ENCODE results near the gene THBS1. TPM values are rescaled to one million over a fixed set of nuclear protein-coding genes. Genes with fewer than 3 reads are reported as not detected.

Gene THBS1
- total and polyA plus RNA-seq, 2 donors from 2014 or later, result 26.4 to 377 TPM

DNA sequence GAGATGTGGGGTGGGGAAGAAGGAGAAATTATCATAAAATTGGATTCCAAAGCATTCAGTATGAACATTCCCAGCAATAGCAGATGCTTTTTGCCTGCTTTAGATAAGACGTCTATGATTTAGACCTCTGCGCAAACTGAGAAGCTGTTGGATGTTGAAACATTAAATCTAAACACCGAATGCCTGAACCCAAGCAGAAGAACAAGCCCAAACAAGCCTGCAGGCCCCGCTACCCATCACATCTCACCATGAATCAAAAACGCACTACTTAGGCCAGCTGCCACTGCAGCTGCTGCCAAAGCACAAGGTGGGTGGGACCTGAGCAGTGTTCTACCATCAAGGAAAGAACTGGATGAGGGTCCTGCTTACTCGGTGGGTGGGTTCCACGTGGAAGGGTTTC is 24.4 kb upstream of the THBS1 start:
- TF ChIP-seq, protein P1, sequence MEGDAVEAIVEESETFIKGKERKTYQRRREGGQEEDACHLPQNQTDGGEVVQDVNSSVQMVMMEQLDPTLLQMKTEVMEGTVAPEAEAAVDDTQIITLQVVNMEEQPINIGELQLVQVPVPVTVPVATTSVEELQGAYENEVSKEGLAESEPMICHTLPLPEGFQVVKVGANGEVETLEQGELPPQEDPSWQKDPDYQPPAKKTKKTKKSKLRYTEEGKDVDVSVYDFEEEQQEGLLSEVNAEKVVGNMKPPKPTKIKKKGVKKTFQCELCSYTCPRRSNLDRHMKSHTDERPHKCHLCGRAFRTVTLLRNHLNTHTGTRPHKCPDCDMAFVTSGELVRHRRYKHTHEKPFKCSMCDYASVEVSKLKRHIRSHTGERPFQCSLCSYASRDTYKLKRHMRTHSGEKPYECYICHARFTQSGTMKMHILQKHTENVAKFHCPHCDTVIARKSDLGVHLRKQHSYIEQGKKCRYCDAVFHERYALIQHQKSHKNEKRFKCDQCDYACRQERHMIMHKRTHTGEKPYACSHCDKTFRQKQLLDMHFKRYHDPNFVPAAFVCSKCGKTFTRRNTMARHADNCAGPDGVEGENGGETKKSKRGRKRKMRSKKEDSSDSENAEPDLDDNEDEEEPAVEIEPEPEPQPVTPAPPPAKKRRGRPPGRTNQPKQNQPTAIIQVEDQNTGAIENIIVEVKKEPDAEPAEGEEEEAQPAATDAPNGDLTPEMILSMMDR (IDR thresholded peaks at IDR 0.05; ENCODE audit: borderline replicate concordance, extremely low read depth, insufficient read depth), result no peak
- no peaks in the 10 kb centered on the region for H3K4me1 ChIP-seq (ENCODE audit: control insufficient read depth in 2 of 3, insufficient read depth in 2 of 3, low read depth in 1 of 3, low read length in 3 of 3)
- H3K27me3 ChIP-seq (ENCODE audit: control insufficient read depth, insufficient read depth, low read length), result no peaks in the 10 kb centered on the region
- no peak overlapping the region for H3K4me3 ChIP-seq (ENCODE audit: low read length in 3 of 3)
- intact Hi-C loops (cut with DNase I), result no loop called here
- H3K36me3 ChIP-seq (ENCODE audit: control insufficient read depth in 2 of 3, insufficient read depth in 3 of 3, low read length in 3 of 3), result no peaks in the 10 kb centered on the region
- DNase-seq (peak in 1 of 5 donors; percentile 40), FAIRE-seq (no peak)
- no peak overlapping the region for H3K9ac ChIP-seq (ENCODE audit: low read length in 3 of 3)
- no peak overlapping the region for H3K27ac ChIP-seq (ENCODE audit: low read depth in 2 of 2, low read length in 2 of 2)
- H3K9me3 ChIP-seq (ENCODE audit: control insufficient read depth in 2 of 3, insufficient read depth in 1 of 3, low read length in 3 of 3), result no peaks in the 10 kb centered on the region

DNA sequence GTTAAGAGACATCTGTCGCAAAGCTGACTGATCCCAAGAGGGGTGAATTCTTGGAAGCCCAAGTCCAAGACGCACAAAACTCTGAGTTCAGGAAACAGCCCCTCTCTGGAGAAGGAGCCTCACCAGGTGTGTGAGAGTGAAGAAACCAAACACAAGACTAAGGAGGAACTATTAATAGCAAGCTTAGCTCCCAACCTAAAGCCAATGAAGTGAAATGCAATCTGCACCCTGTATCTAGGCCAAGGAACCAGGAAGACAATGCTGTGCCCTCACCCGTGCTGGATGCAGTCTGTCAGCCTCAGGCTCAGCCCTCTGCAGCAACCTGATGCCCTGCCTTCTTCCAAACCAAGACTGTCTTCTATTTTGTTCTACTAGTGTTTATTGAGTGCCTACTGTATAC is 22.5 kb upstream of the THBS1 start:
- Histone ChIP-seq H3K36me3 (ENCODE audit: control insufficient read depth in 2 of 3, insufficient read depth in 3 of 3, low read length in 3 of 3) (no peaks in the 10 kb centered on the region), H3K4me1 (ENCODE audit: control insufficient read depth in 2 of 3, insufficient read depth in 2 of 3, low read depth in 1 of 3, low read length in 3 of 3) (no peaks in the 10 kb centered on the region), H3K9ac (ENCODE audit: low read length in 3 of 3) (no peak overlapping the region), H3K27ac (ENCODE audit: low read depth in 2 of 2, low read length in 2 of 2) (no peak overlapping the region), H3K4me3 (ENCODE audit: low read length in 3 of 3) (no peak overlapping the region), H3K27me3 (ENCODE audit: control insufficient read depth, insufficient read depth, low read length) (no peaks in the 10 kb centered on the region), H3K9me3 (ENCODE audit: control insufficient read depth in 2 of 3, insufficient read depth in 1 of 3, low read length in 3 of 3) (no peaks in the 10 kb centered on the region)
- FAIRE-seq (no peak), DNase-seq (peak in 1 of 5 donors; percentile 26)
- intact Hi-C loops (cut with DNase I), result no loop called here
- TF ChIP-seq, protein P1 (IDR thresholded peaks at IDR 0.05; ENCODE audit: borderline replicate concordance, extremely low read depth, insufficient read depth), result no peak

DNA sequence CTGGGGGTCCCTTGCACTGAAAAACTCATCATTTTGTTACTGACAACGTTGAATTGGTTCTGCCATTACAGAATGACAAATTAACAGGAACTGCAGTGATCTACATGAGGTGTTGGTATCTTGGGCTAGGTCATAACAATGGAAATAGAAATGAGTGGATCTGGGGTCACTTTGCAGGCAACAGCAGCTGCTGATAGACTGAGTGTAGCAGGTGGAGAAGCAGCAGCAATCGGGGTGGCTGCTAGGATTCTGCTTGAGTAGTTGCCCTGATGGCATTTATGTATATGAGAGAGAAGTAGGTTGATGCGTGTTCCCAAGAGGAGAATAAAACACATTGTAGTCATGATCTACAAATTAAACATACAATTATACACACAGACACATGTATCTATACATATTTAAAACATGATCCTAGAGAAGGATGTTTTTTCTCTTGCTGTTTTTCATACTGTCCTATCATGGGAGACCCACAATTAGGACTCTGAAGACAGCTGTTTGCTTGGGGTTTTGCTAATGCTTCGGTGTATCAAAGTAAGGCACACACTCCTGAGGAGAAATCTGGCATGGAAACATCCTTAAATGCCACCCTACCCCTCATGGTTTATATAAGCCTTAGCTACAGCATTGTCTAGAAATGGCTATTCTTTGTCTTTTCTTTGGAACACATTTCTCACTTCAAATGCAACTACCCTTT is 15.8 kb upstream of the THBS1 start:
- intact Hi-C loops (cut with DNase I), result no loop called here
- no peak for FAIRE-seq
- no peak overlapping the region for H3K27ac ChIP-seq (ENCODE audit: low read depth in 2 of 2, low read length in 2 of 2)
- no peaks in the 10 kb centered on the region for H3K9me3 ChIP-seq (ENCODE audit: control insufficient read depth in 2 of 3, insufficient read depth in 1 of 3, low read length in 3 of 3)
- no peaks in the 10 kb centered on the region for H3K27me3 ChIP-seq (ENCODE audit: control insufficient read depth, insufficient read depth, low read length)
- no peak for DNase-seq
- no peaks in the 10 kb centered on the region for H3K36me3 ChIP-seq (ENCODE audit: control insufficient read depth in 2 of 3, insufficient read depth in 3 of 3, low read length in 3 of 3)
- no peak overlapping the region for H3K4me3 ChIP-seq (ENCODE audit: low read length in 3 of 3)
- no peak overlapping the region for H3K9ac ChIP-seq (ENCODE audit: low read length in 3 of 3)
- TF ChIP-seq, protein P1 (IDR thresholded peaks at IDR 0.05; ENCODE audit: borderline replicate concordance, extremely low read depth, insufficient read depth), result no peak
- no peaks in the 10 kb centered on the region for H3K4me1 ChIP-seq (ENCODE audit: control insufficient read depth in 2 of 3, insufficient read depth in 2 of 3, low read depth in 1 of 3, low read length in 3 of 3)

DNA sequence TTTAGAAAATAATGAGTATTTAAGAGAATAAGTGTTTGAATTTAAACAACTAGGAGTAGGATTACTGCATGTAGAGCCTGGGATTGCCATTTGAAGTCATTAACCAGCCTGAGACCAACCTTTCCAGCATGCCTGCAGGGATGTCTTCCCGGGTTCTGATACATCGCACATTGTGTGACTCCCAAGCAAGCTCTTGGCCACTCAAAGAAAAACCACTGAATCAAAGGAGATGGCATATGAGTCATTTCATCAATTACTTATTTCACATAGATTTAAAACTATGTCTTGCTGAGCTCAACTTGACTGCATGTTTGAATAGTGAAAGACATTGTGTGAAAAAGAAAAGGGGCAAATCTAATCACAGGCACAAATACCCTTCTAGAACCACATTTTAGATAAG is 15.0 kb upstream of the THBS1 start:
- H3K27me3 ChIP-seq (ENCODE audit: control insufficient read depth, insufficient read depth, low read length), result no peaks in the 10 kb centered on the region

More for the DNA sequence above, 15.0 kb upstream of the THBS1 start:
- TF ChIP-seq, protein P1 (IDR thresholded peaks at IDR 0.05; ENCODE audit: borderline replicate concordance, extremely low read depth, insufficient read depth), result no peak
- no peaks in the 10 kb centered on the region for H3K9me3 ChIP-seq (ENCODE audit: control insufficient read depth in 2 of 3, insufficient read depth in 1 of 3, low read length in 3 of 3)
- H3K9ac ChIP-seq (ENCODE audit: low read length in 3 of 3), result no peak overlapping the region
- no peak for DNase-seq
- no peak overlapping the region for H3K4me3 ChIP-seq (ENCODE audit: low read length in 3 of 3)
- H3K4me1 ChIP-seq (ENCODE audit: control insufficient read depth in 2 of 3, insufficient read depth in 2 of 3, low read depth in 1 of 3, low read length in 3 of 3), result no peaks in the 10 kb centered on the region
- no peak for FAIRE-seq
- H3K27ac ChIP-seq (ENCODE audit: low read depth in 2 of 2, low read length in 2 of 2), result no peak overlapping the region
- no peaks in the 10 kb centered on the region for H3K36me3 ChIP-seq (ENCODE audit: control insufficient read depth in 2 of 3, insufficient read depth in 3 of 3, low read length in 3 of 3)
- intact Hi-C loops (cut with DNase I), result no loop called here

Data from kidney (tissue), 14 donors.